HUES6 (cell line): ENCODE data around the gene TARS2.

Experiments
- H3K27ac ChIP-seq: 2 replicates; pipeline ENCODE4 v1.7.0; 2013; ENCODE audit warnings: low read depth, mild to moderate bottlenecking, low read length, inconsistent platforms
- H3K27me3 ChIP-seq: 2 replicates; pipeline ENCODE4 v1.6.1; 2013; ENCODE audit warnings: low read length; ENCODE audit not compliant: control insufficient read depth, insufficient read depth
- H3K36me3 ChIP-seq: 2 replicates; pipeline ENCODE4 v1.6.1; 2013; ENCODE audit warnings: low read length; ENCODE audit not compliant: control insufficient read depth, insufficient read depth
- H3K4me1 ChIP-seq: 2 replicates; pipeline ENCODE4 v1.6.1; 2013; ENCODE audit warnings: low read length; ENCODE audit not compliant: control insufficient read depth, insufficient read depth
- H3K4me3 ChIP-seq: 2 replicates; pipeline ENCODE4 v1.5.1; 2013; ENCODE audit warnings: low read depth, low read length
- H3K9ac ChIP-seq: one replicate; pipeline ENCODE4 v1.6.1; 2013; ENCODE audit warnings: mild to moderate bottlenecking, low read length
- H3K9me3 ChIP-seq: 2 replicates; pipeline ENCODE4 v1.6.1; 2013; ENCODE audit warnings: low read depth, low read length; ENCODE audit not compliant: control insufficient read depth, insufficient read depth

TARS2 gene

GRCh38 chr1:150551051-150551783, 64.0 kb downstream of the TARS2 start:
- H3K9ac ChIP-seq = no peak overlapping the region
- H3K27ac ChIP-seq = no peak overlapping the region
- H3K36me3 ChIP-seq = peaks cover 4% of the 10 kb centered on the region
- H3K4me1 ChIP-seq = peaks cover 29% of the 10 kb centered on the region
- H3K9me3 ChIP-seq = no peaks in the 10 kb centered on the region
- H3K27me3 ChIP-seq = peaks cover 17% of the 10 kb centered on the region
- no peak overlapping the region for H3K4me3 ChIP-seq

DNA sequence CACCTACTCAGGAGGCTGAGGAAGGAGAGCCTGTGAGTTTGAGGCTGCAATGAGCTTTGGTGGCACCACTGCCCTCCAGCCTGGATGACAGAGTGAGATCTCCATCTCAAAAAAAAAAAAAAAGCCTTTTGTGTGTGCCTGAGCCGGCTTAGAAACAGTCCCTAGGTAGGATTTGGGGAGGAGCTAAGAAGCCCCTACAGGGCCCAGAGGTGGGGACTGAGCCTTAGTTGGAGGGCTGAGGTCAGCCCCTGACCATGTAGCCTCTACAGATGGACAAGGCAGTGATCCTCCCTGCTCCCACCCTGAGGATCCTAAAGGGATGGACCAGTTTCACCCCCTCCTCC, 64.5 kb downstream of the TARS2 start:
- Histone ChIP-seq H3K4me3 (no peak overlapping the region), H3K9ac (no peak overlapping the region), H3K4me1 (peaks cover 34% of the 10 kb centered on the region), H3K27me3 (peaks cover 17% of the 10 kb centered on the region), H3K36me3 (peaks cover 4% of the 10 kb centered on the region), H3K9me3 (no peaks in the 10 kb centered on the region), H3K27ac (no peak overlapping the region)

DNA sequence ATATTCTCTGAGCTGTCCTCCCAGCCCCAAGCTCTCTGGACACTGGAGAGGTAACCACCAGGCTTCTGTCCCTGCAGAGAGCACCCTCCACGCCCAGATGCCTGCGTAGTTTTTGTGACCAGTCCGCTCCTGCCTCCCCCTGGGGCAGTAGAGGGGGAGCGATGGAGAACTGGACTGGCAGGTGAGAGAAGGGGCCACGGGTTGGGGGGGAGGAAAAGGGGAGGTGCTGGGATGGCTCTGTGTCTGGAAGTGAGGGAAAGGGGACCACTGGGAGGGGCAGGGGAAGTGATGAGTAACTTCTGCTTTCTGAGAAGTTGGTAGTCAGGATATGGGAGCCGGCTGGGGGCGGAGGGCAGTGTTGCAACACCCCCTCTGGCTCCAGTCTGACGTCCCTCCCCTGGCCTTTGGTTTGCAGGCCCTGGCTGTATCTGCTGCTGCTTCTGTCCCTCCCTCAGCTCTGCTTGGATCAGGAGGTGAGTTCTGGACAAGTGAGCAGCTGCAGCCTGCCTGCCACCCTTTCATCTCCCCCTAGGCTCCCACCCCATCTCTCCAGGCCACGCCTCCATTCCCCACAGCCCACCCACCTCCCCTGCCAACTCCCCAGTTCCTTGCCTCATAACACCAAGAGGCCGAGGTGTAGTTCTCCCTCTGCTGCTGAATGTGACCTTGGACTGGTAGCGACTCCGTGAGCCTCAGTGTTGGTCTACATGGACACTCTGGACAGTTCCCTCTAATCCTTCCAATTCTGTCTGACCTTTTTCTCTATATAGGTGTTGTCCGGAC, 65.1 kb downstream of the TARS2 start:
- no peak overlapping the region for H3K4me3 ChIP-seq
- peaks cover 4% of the 10 kb centered on the region for H3K36me3 ChIP-seq
- no peak overlapping the region for H3K9ac ChIP-seq
- H3K9me3 ChIP-seq = no peaks in the 10 kb centered on the region
- H3K27me3 ChIP-seq = peaks cover 17% of the 10 kb centered on the region
- no peak overlapping the region for H3K27ac ChIP-seq
- H3K4me1 ChIP-seq = peaks cover 34% of the 10 kb centered on the region

GRCh38 chr1:150552911-150553289, 65.7 kb downstream of the TARS2 start:
- peaks cover 34% of the 10 kb centered on the region for H3K4me1 ChIP-seq
- H3K9ac ChIP-seq = no peak overlapping the region
- H3K27me3 ChIP-seq = peaks cover 17% of the 10 kb centered on the region
- no peak overlapping the region for H3K27ac ChIP-seq
- no peaks in the 10 kb centered on the region for H3K9me3 ChIP-seq
- peaks cover 4% of the 10 kb centered on the region for H3K36me3 ChIP-seq
- H3K4me3 ChIP-seq = no peak overlapping the region

GRCh38 chr1:150553392-150554085, 66.3 kb downstream of the TARS2 start:
- Histone ChIP-seq H3K4me3 (no peak overlapping the region), H3K9me3 (no peaks in the 10 kb centered on the region), H3K27me3 (peaks cover 14% of the 10 kb centered on the region), H3K4me1 (peaks cover 34% of the 10 kb centered on the region), H3K9ac (no peak overlapping the region), H3K36me3 (peaks cover 4% of the 10 kb centered on the region), H3K27ac (no peak overlapping the region)

- no peak overlapping the region for H3K4me3 ChIP-seq
- H3K27me3 ChIP-seq = peaks cover 9% of the 10 kb centered on the region
- no peak overlapping the region for H3K27ac ChIP-seq
- no peak overlapping the region for H3K9ac ChIP-seq
- peaks cover 34% of the 10 kb centered on the region for H3K4me1 ChIP-seq
- H3K9me3 ChIP-seq = no peaks in the 10 kb centered on the region
- peaks cover 4% of the 10 kb centered on the region for H3K36me3 ChIP-seq
Observed at GRCh38 chr1:150554086-150554452, 66.8 kb downstream of the TARS2 start.

- Histone ChIP-seq H3K9ac (no peak overlapping the region), H3K9me3 (no peaks in the 10 kb centered on the region), H3K27ac (no peak overlapping the region), H3K4me3 (no peak overlapping the region), H3K27me3 (no peaks in the 10 kb centered on the region; the same call in 1 of the 2 replicates), H3K36me3 (peaks cover 4% of the 10 kb centered on the region), H3K4me1 (peaks cover 30% of the 10 kb centered on the region)
Observed at GRCh38 chr1:150555198-150555970, 68.2 kb downstream of the TARS2 start.

DNA sequence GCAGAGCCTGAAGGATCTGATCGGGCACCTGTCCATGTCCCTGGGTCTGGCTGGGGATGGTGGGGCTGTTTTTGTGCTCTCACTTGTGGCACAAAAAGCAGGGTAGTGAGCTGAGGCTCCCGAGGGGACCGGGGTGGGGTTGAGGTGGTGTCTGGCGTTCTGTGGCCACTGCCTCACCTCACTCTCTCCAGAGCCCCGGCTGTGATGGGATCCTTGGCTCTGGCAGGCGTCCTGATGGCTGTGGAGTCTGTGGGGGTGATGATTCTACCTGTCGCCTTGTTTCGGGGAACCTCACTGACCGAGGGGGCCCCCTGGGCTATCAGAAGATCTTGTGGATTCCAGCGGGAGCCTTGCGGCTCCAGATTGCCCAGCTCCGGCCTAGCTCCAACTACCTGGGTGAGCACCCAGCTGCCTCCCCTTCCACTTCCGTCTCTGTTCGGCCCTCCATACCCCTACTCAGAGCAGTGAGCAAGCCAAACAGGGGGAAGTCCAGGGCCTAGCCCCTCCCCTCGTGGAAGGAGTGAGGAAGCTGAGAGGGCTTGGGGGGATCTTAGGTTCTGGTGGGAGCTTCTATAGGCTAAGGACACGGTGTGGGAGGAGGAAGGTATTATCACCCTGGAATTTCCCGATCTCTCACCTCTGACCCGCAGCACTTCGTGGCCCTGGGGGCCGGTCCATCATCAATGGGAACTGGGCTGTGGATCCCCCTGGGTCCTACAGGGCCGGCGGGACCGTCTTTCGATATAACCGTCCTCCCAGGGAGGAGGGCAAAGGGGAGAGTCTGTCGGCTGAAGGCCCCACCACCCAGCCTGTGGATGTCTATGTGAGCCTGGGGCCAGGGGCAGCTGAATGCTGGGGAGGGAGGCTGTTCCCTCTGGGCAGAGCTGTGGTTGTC, 69.0 kb downstream of the TARS2 start:
- no peak overlapping the region for H3K4me3 ChIP-seq
- H3K9ac ChIP-seq = no peak overlapping the region
- peaks cover 4% of the 10 kb centered on the region for H3K36me3 ChIP-seq
- H3K4me1 ChIP-seq = peaks cover 25% of the 10 kb centered on the region
- H3K27me3 ChIP-seq = no peaks in the 10 kb centered on the region
- H3K9me3 ChIP-seq = no peaks in the 10 kb centered on the region
- H3K27ac ChIP-seq = no peak overlapping the region

GRCh38 chr1:150557065-150557600, 69.9 kb downstream of the TARS2 start:
- Histone ChIP-seq H3K27me3 (no peaks in the 10 kb centered on the region), H3K9me3 (no peaks in the 10 kb centered on the region), H3K36me3 (peaks cover 4% of the 10 kb centered on the region), H3K4me1 (peaks cover 19% of the 10 kb centered on the region), H3K9ac (no peak overlapping the region), H3K4me3 (no peak overlapping the region), H3K27ac (no peak overlapping the region)
